ENCODE data around the gene PODNL1. TPM values are rescaled to one million over a fixed set of nuclear protein-coding genes. Genes with fewer than 3 reads are reported as not detected.

PODNL1 gene
- polyA plus RNA-seq, 1 donor (not counting 4 experiments of a cell fraction or from before 2014, with no cell fraction given) = 1.0 TPM

DNA sequence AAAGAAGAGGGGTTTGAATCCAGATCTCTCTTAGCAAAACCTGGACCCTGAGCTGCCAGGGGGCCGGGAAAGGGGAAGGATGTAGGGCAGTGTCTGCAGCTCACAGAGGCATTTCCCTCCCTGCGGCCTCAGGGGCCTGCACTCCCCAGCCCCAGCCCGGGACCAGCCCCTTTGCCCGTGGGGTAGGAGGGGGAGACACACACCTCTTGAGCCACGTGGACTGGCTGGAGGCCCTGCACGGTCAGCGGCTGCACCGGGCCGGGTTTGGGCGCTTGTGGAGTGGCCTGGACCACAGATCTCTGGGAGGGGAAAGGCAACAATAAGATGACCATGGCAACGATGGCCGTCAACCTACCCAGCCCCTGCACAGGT is 41.0 kb upstream of the PODNL1 start:
- Histone ChIP-seq H3K9me3 (ENCODE audit: control insufficient read depth, low read depth, low read length) (no peaks in the 10 kb centered on the region), H3K4me1 (ENCODE audit: control insufficient read depth, extremely low read depth, insufficient read depth, low read length) (peaks cover 2% of the 10 kb centered on the region), H3K4me2 (ENCODE audit: control insufficient read depth, extremely low read depth, insufficient read depth, low read depth, low read length) (peak overlapping the region; percentile 27), H4K20me1 (ENCODE audit: control insufficient read depth, extremely low read depth, insufficient read depth, low read length) (no peaks in the 10 kb centered on the region), H3K27ac (ENCODE audit: control insufficient read depth, insufficient read depth, low read length) (no peak overlapping the region), H3K4me3 (ENCODE audit: control insufficient read depth in 2 of 3, extremely low read depth in 1 of 3, insufficient read depth in 2 of 3, low read depth in 1 of 3, low read length in 3 of 3) (no peak overlapping the region), H3K9me1 (ENCODE audit: control insufficient read depth, extremely low read depth, insufficient read depth, low read length) (no peaks in the 10 kb centered on the region), H3K27me3 (ENCODE audit: control insufficient read depth, extremely low read depth, insufficient read depth, low read length) (no peaks in the 10 kb centered on the region), H2AFZ (ENCODE audit: control insufficient read depth, low read length) (no peak overlapping the region), H3K36me3 (ENCODE audit: control insufficient read depth in 2 of 2, extremely low read depth in 1 of 2, insufficient read depth in 2 of 2, low read length in 2 of 2) (peaks cover 5 to 12% of the 10 kb centered on the region in 2 experiments), H3K79me2 (ENCODE audit: control insufficient read depth, insufficient read depth, low read length) (no peaks in the 10 kb centered on the region), H3K9ac (ENCODE audit: control insufficient read depth, extremely low read depth, insufficient read depth, low read length) (peak overlapping the region; percentile 37)
- no peak for DNase-seq (ENCODE audit: low read depth, low spot score)
- no peak for FAIRE-seq
- TF ChIP-seq EZH2 (IDR thresholded peaks at IDR 0.05; ENCODE audit: low read length) = no peak
- TF ChIP-seq, protein P1, sequence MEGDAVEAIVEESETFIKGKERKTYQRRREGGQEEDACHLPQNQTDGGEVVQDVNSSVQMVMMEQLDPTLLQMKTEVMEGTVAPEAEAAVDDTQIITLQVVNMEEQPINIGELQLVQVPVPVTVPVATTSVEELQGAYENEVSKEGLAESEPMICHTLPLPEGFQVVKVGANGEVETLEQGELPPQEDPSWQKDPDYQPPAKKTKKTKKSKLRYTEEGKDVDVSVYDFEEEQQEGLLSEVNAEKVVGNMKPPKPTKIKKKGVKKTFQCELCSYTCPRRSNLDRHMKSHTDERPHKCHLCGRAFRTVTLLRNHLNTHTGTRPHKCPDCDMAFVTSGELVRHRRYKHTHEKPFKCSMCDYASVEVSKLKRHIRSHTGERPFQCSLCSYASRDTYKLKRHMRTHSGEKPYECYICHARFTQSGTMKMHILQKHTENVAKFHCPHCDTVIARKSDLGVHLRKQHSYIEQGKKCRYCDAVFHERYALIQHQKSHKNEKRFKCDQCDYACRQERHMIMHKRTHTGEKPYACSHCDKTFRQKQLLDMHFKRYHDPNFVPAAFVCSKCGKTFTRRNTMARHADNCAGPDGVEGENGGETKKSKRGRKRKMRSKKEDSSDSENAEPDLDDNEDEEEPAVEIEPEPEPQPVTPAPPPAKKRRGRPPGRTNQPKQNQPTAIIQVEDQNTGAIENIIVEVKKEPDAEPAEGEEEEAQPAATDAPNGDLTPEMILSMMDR (optimal IDR thresholded peaks at IDR 0.05 in 1 of 3, IDR thresholded peaks at IDR 0.05 in 1 of 3, conservative IDR thresholded peaks at IDR 0.05 in 1 of 3; ENCODE audit: extremely low read depth in 1 of 3, insufficient read depth in 2 of 3, low read length in 3 of 3) = no peak
- dilution Hi-C loops (cut with MboI; ENCODE audit: extremely low pct_ligation_motif_present, low sequenced_read_pairs) = no loop called here

DNA sequence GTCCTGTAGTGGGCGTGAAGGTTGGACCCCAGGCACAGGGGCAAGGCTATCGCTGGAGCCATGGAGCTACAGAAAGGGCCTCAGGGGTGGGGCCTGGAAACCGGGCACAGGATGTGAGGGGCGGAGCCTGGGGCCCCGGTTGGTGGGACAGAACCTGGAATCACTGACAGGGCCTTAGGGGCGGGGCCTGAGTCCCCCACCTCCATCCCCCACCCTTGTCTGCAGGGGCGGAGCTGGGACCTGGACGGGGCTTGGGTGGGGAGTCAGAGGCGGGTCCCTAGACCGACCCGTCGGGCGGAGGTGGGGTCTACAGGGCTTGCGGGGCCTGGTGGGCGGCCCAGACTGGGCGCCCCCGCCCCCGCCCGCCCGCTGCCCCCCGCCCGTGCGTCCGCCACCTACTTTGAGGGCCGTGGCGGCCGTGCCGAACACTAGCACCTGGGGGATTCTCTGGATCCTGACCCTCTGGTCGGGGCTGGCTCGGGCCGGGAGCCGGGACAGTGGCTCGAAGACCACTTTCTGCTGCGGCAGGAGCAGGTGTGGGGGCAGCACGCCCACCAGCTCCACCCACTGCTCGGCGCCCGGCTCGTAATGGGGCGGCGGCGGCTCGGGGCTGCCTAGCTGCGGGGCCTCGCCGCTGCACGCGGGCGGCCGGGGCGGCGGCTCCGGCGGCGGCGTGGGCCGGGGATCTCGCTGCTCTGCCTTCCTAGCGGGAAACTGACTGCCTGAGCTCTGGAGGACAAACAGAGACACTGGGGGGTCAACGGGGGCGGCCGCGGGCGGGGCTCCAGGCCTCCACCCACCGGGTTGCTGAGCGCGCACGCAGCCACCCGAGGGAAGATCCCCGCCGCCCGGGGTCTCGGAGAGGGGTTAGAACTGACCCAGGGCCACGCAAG is 40.4 kb upstream of the PODNL1 start:
- no peak overlapping the region for H3K4me3 ChIP-seq (ENCODE audit: control insufficient read depth in 2 of 3, extremely low read depth in 1 of 3, insufficient read depth in 2 of 3, low read depth in 1 of 3, low read length in 3 of 3)
- H3K36me3 ChIP-seq (ENCODE audit: control insufficient read depth in 2 of 2, extremely low read depth in 1 of 2, insufficient read depth in 2 of 2, low read length in 2 of 2) = peaks cover 5 to 12% of the 10 kb centered on the region in 2 experiments
- no peak overlapping the region for H2AFZ ChIP-seq (ENCODE audit: control insufficient read depth, low read length)
- no peaks in the 10 kb centered on the region for H3K9me1 ChIP-seq (ENCODE audit: control insufficient read depth, extremely low read depth, insufficient read depth, low read length)
- no peaks in the 10 kb centered on the region for H4K20me1 ChIP-seq (ENCODE audit: control insufficient read depth, extremely low read depth, insufficient read depth, low read length)
- no peak for TF ChIP-seq EZH2 (IDR thresholded peaks at IDR 0.05; ENCODE audit: low read length)
- TF ChIP-seq, protein P1 (optimal IDR thresholded peaks at IDR 0.05 in 1 of 3, IDR thresholded peaks at IDR 0.05 in 1 of 3, conservative IDR thresholded peaks at IDR 0.05 in 1 of 3; ENCODE audit: extremely low read depth in 1 of 3, insufficient read depth in 2 of 3, low read length in 3 of 3) = no peak
- peaks cover 5% of the 10 kb centered on the region for H3K4me1 ChIP-seq (ENCODE audit: control insufficient read depth, extremely low read depth, insufficient read depth, low read length)
- dilution Hi-C loops (cut with MboI; ENCODE audit: extremely low pct_ligation_motif_present, low sequenced_read_pairs) = no loop called here
- no peaks in the 10 kb centered on the region for H3K79me2 ChIP-seq (ENCODE audit: control insufficient read depth, insufficient read depth, low read length)
- FAIRE-seq = no peak
- no peak for DNase-seq (ENCODE audit: low read depth, low spot score)
- peak overlapping the region; percentile 37 for H3K9ac ChIP-seq (ENCODE audit: control insufficient read depth, extremely low read depth, insufficient read depth, low read length)
- no peaks in the 10 kb centered on the region for H3K27me3 ChIP-seq (ENCODE audit: control insufficient read depth, extremely low read depth, insufficient read depth, low read length)
- H3K9me3 ChIP-seq (ENCODE audit: control insufficient read depth, low read depth, low read length) = no peaks in the 10 kb centered on the region
- no peak overlapping the region for H3K27ac ChIP-seq (ENCODE audit: control insufficient read depth, insufficient read depth, low read length)
- peak overlapping the region; percentile 27 for H3K4me2 ChIP-seq (ENCODE audit: control insufficient read depth, extremely low read depth, insufficient read depth, low read depth, low read length)

Data from keratinocyte (primary cell).